NCI-H187 (cell line): ENCODE measurements around the gene KRT80.

Source experiments
- DNase-seq, 2 experiments: peaks; one replicate each; lab custom pipeline; 2025; lab: John Stamatoyannopoulos, UW

KRT80 gene

GRCh38 chr12:52130711-52131110 is 61.1 kb downstream of the KRT80 start:
- peak; percentile 81 to 91 for DNase-seq

GRCh38 chr12:52127683-52128450 is 63.9 kb downstream of the KRT80 start:
- DNase-seq = no peak

- no peak for DNase-seq
Measured at GRCh38 chr12:52126605-52127578, 64.9 kb downstream of the KRT80 start.

GRCh38 chr12:52126050-52126604 is 65.7 kb downstream of the KRT80 start:
- DNase-seq = no peak

GRCh38 chr12:52125476-52125900 is 66.3 kb downstream of the KRT80 start:
- peak in 1 of 2 experiments; percentile 24 for DNase-seq

GRCh38 chr12:52123487-52124186 is 68.2 kb downstream of the KRT80 start:
- no peak for DNase-seq

- no peak for DNase-seq
Measured at GRCh38 chr12:52122904-52123303, 68.9 kb downstream of the KRT80 start.

- DNase-seq = no peak
Measured at GRCh38 chr12:52122540-52122871, 69.3 kb downstream of the KRT80 start.

GRCh38 chr12:52121824-52122539 is 69.8 kb downstream of the KRT80 start:
- DNase-seq = peak; percentile 53 to 69

- DNase-seq = no peak
Measured at GRCh38 chr12:52120951-52121823, 70.6 kb downstream of the KRT80 start.

GRCh38 chr12:52119398-52120254 is 72.2 kb downstream of the KRT80 start:
- DNase-seq = peak; percentile 53 to 73
